ENCODE data around the gene PIGQ. TPM values are rescaled to one million over a fixed set of nuclear protein-coding genes. Genes with fewer than 3 reads are reported as not detected.

Gene PIGQ
- total and polyA plus RNA-seq, 2 of the 13 experiments (the other 11 are each of a cell fraction or from before 2014, with no cell fraction given) = 7.7 to 19.7 TPM

- TF ChIP-seq ZNF720 (CRISPR knock-in tag; IDR thresholded peaks at IDR 0.05) = no peak
- TF ChIP-seq RFX3 (CRISPR knock-in tag; IDR thresholded peaks at IDR 0.05) = no peak
- 0 out of 2 replicates have a peak, but pooled peaks have one; percentile 13 for TF ChIP-seq PATZ1 (CRISPR knock-in tag; IDR thresholded peaks at IDR 0.05)
- TF ChIP-seq SALL1 (CRISPR knock-in tag; IDR thresholded peaks at IDR 0.05) = peak; percentile 20; the same call in 1 of the 2 replicates
- TF ChIP-seq HDAC1 (CRISPR knock-in tag; IDR thresholded peaks at IDR 0.05) = no peak; the same call in 1 of the 2 replicates
These were observed 10.2 kb upstream of the PIGQ start (continued) for GRCh38 chr16:559411-560203.

- Histone ChIP-seq H2AFZ (ENCODE audit: low read length) (no peak within 1 kb of the TSS), H4K20me1 (ENCODE audit: insufficient read depth, low read length) (no peaks in the 10 kb centered on the region), H3K36me3 (replicated peaks in 1 of 2; ENCODE audit: control insufficient read depth in 1 of 2, insufficient read depth in 2 of 2, low read length in 2 of 2) (no peaks in the 10 kb centered on the region), H3K4me1 (ENCODE audit: insufficient read depth, low read length) (peaks cover 72% of the 10 kb centered on the region), H3K79me2 (ENCODE audit: insufficient read depth, low read length) (no peaks in the 10 kb centered on the region), H3K27me3 (ENCODE audit: control insufficient read depth in 1 of 2, insufficient read depth in 2 of 2, low read length in 2 of 2) (peaks cover 16 to 55% of the 10 kb centered on the region in 2 experiments), H3K4me2 (ENCODE audit: low read depth, low read length) (peak within 1 kb of the TSS; percentile 85), H3K9ac (ENCODE audit: insufficient read depth, low read depth, low read length) (peak within 1 kb of the TSS; percentile 49; the same call in 1 of the 2 replicates), H3K4me3 (replicated peaks in 1 of 3; ENCODE audit: insufficient read depth in 1 of 3, low read depth in 2 of 3, low read length in 3 of 3) (peak within 1 kb of the TSS; percentile 25 to 67 (median 25)), H3K27ac (ENCODE audit: extremely low read length, insufficient read depth, low read length) (no peak within 1 kb of the TSS), H3K9me3 (ENCODE audit: low read length) (no peaks in the 10 kb centered on the region)
- WGBS (ENCODE audit: low lambda C conversion rate) = no CpG with 5 or more reads among the region's 84 CpGs
- no TSS peak for BruUV-seq (replicated peaks)
- intact Hi-C loops (cut with micrococcal nuclease; ENCODE audit: unreplicated experiment) = no loop called here
- CTCF ChIA-PET (ENCODE audit: low intra/inter-chr PET ratio, low total read pairs) = no interaction called here
- in situ Hi-C loops (cut with HindIII; ENCODE audit: extremely low pct_ligation_motif_present, low pct_unique_long_range_greater_than_20kb) = no loop called here
- peak; percentile 84 for TF ChIP-seq ZNF777 (CRISPR knock-in tag; IDR thresholded peaks at IDR 0.05)
- no peak for TF ChIP-seq ZNF629 (CRISPR knock-in tag; conservative IDR thresholded peaks at IDR 0.05)
- TF ChIP-seq DMAP1 (CRISPR knock-in tag; IDR thresholded peaks at IDR 0.05) = no peak
- no peak for TF ChIP-seq EZH2 (conservative IDR thresholded peaks at IDR 0.05; ENCODE audit: low read depth, low read length)
- no peak for TF ChIP-seq PAWR (CRISPR knock-in tag; IDR thresholded peaks at IDR 0.05; ENCODE audit: borderline replicate concordance)
- TF ChIP-seq GABPB1 (CRISPR knock-in tag; IDR thresholded peaks at IDR 0.05) = no peak
- TF ChIP-seq ZNF225 (CRISPR knock-in tag; IDR thresholded peaks at IDR 0.05) = no peak
- no peak for TF ChIP-seq POLR2AphosphoS5 (IDR thresholded peaks at IDR 0.05; ENCODE audit: low read depth, low read length)
- no peak for TF ChIP-seq TRIM22 (IDR thresholded peaks at IDR 0.05)
- no peak for TF ChIP-seq RBFOX2 (IDR thresholded peaks at IDR 0.05; ENCODE audit: low read depth, low read length)
- no peak for TF ChIP-seq POLR2G (IDR thresholded peaks at IDR 0.05; ENCODE audit: low read depth, low read length)
- peak; percentile 50; the same call in 1 of the 2 replicates for TF ChIP-seq MAX (IDR thresholded peaks at IDR 0.05)
- peak; percentile 21 for TF ChIP-seq HNRNPLL (IDR thresholded peaks at IDR 0.05; ENCODE audit: low read depth, low read length, poor library complexity, severe bottlenecking)
- ATAC-seq (no peak), FAIRE-seq (no peak), DNase-seq (ENCODE audit: low spot score) (no peak)
- POLR2A ChIA-PET = interaction anchor here (0.5 kb wide), 1 partner anchor 861 kb away, joined by 3 read pairs; no protein-coding TSS in a partner anchor
These were observed 9.5 kb upstream of the PIGQ start, which contains the start of gene PRR35 for GRCh38 chr16:560204-560700. TSS of gene PRR35 (plus strand) at chr16:560394. CDS start at chr16:563295, 2,901 bp downstream.

Data from HepG2 (cell line).